Endothelial cell of umbilical vein (primary cell): ENCODE measurements around the gene TM9SF1. TPM values are rescaled to one million over a fixed set of nuclear protein-coding genes. Genes with fewer than 3 reads are reported as not detected.

Source experiments
- BruUV-seq: library from RNA; stranded (reverse); fragments of 400-500 nt; replicated peaks from 2 replicates; lab custom pipeline; 2021; lab: Mats Ljungman, UMichigan
- CTCF ChIA-PET: fragments of 300-600, 350-600 bp; sonication (Branson Sonifier 250); formaldehyde crosslinking; loops from one replicate; lab custom pipeline; 2021; ENCODE audit warnings: antibody characterized with exemption, inconsistent platforms; lab: Charles Lee
- POLR2A ChIA-PET: fragments of 300-600, 350-600 bp; sonication (Branson Sonifier 250); formaldehyde crosslinking; loops from one replicate; lab custom pipeline; 2021; ENCODE audit warnings: antibody characterized with exemption, inconsistent platforms; lab: Charles Lee
- DNase-seq: peaks from one replicate; pipeline ENCODE4 v3.0.0-alpha.2; 2011; ENCODE audit warnings: low read depth, low spot score
- FAIRE-seq: peaks from 2 replicates; lab custom pipeline; 2011; peaks lifted over from hg19 to GRCh38; lab: Jason Lieb, UNC
- H2AFZ ChIP-seq: 2 replicates; pipeline ENCODE4 v1.6.0; 2012; ENCODE audit warnings: low read depth, low read length, control low read depth, inconsistent platforms
- H3K27ac ChIP-seq: 2 replicates; pipeline ENCODE4 v1.5.1; 2011; ENCODE audit warnings: low read depth, mild to moderate bottlenecking, control low read depth, low read length, moderate library complexity; ENCODE audit not compliant: insufficient read depth
- H3K27me3 ChIP-seq, 2 experiments: 2 replicates each; pipeline versions ENCODE4 v1.6.0 to v1.6.1; 2011; ENCODE audit warnings: low read length in 2 of 2, mixed read lengths in 1 of 2; ENCODE audit not compliant: control insufficient read depth in 2 of 2, insufficient read depth in 2 of 2
- H3K36me3 ChIP-seq, 2 experiments: 2 replicates in 1 of 2; 3 replicates in 1 of 2; pipeline ENCODE4 v1.5.1; 2011; ENCODE audit warnings: low read length in 2 of 2, mild to moderate bottlenecking in 1 of 2, moderate library complexity in 1 of 2; ENCODE audit not compliant: control insufficient read depth in 2 of 2, insufficient read depth in 2 of 2; ENCODE audit errors: extremely low read depth in 1 of 2
- H3K4me1 ChIP-seq: 3 replicates; pipeline ENCODE4 v1.5.1; 2011; ENCODE audit warnings: mild to moderate bottlenecking, low read length; ENCODE audit not compliant: control insufficient read depth, insufficient read depth; ENCODE audit errors: extremely low read depth
- H3K4me2 ChIP-seq: 2 replicates; pipeline ENCODE4 v1.6.1; 2011; ENCODE audit warnings: low read length, control low read depth, mixed read lengths; ENCODE audit not compliant: insufficient read depth
- H3K4me3 ChIP-seq, 3 experiments: fragments of 200-600 bp in 1 of 3; sonication (generic), shearing (Covaris generic) in 1 of 3; replicated peaks in 1 of 3; 2 replicates each; pipeline ENCODE4 v1.5.1; 2011 to 2016; ENCODE audit warnings: control low read depth in 3 of 3, low read length in 3 of 3, mild to moderate bottlenecking in 2 of 3, inconsistent platforms in 1 of 3, low read depth in 1 of 3, moderate library complexity in 1 of 3; ENCODE audit not compliant: insufficient read depth in 1 of 3
- H3K79me2 ChIP-seq: 2 replicates; pipeline ENCODE4 v1.6.0; 2012; ENCODE audit warnings: low read length, inconsistent platforms; ENCODE audit not compliant: control insufficient read depth, insufficient read depth
- H3K9ac ChIP-seq: replicated peaks from 2 replicates; pipeline ENCODE3; 2011; ENCODE audit warnings: low read length, control low read depth; ENCODE audit not compliant: insufficient read depth; ENCODE audit errors: extremely low read depth
- H3K9me1 ChIP-seq: replicated peaks from 3 replicates; pipeline ENCODE4 v1.6.0; 2011; ENCODE audit warnings: mild to moderate bottlenecking, low read length; ENCODE audit not compliant: control insufficient read depth, insufficient read depth; ENCODE audit errors: extremely low read depth
- H3K9me3 ChIP-seq: replicated peaks from 2 replicates; pipeline ENCODE4 v1.5.1; 2012; ENCODE audit warnings: low read length, inconsistent platforms; ENCODE audit not compliant: control insufficient read depth, insufficient read depth
- H4K20me1 ChIP-seq: replicated peaks from 2 replicates; pipeline ENCODE3; 2011; ENCODE audit warnings: mild to moderate bottlenecking, low read length; ENCODE audit not compliant: control insufficient read depth, insufficient read depth; ENCODE audit errors: extremely low read depth
- CTCF ChIP-seq, 2 donors: IDR thresholded peaks; 1 replicate in 1 of 2; 2 replicates in 1 of 2; pipeline ENCODE4 v1.5.1; 2011; ENCODE audit warnings: low read length in 2 of 2, mild to moderate bottlenecking in 2 of 2, moderate library complexity in 2 of 2, control low read depth in 1 of 2, inconsistent platforms in 1 of 2, low read depth in 1 of 2; ENCODE audit not compliant: insufficient read depth in 1 of 2; ENCODE audit errors: extremely low read depth in 1 of 2
- EZH2 ChIP-seq: IDR thresholded peaks from 2 replicates; pipeline ENCODE4 v1.6.1; 2012; ENCODE audit warnings: borderline replicate concordance, low read depth, mild to moderate bottlenecking, moderate library complexity, low read length, inconsistent platforms; ENCODE audit not compliant: severe bottlenecking
- FOS ChIP-seq: IDR thresholded peaks from 2 replicates; pipeline ENCODE4 v1.6.1; 2011; ENCODE audit warnings: mild to moderate bottlenecking, low read length, moderate library complexity, borderline replicate concordance; ENCODE audit not compliant: insufficient read depth
- GATA2 ChIP-seq: IDR thresholded peaks from 2 replicates; pipeline ENCODE4 v1.7.0; 2011; ENCODE audit warnings: low read depth, mild to moderate bottlenecking, moderate library complexity, mixed read lengths, low read length; ENCODE audit not compliant: insufficient read length, insufficient read depth
- JUN ChIP-seq: IDR thresholded peaks from 2 replicates; pipeline ENCODE4 v1.6.1; 2011; ENCODE audit warnings: borderline replicate concordance, low read depth; ENCODE audit not compliant: insufficient read length, insufficient read depth
- MYC ChIP-seq: IDR thresholded peaks from one replicate; pipeline ENCODE4 v1.6.1; 2011; ENCODE audit warnings: mild to moderate bottlenecking, low read depth, low read length
- POLR2A ChIP-seq: IDR thresholded peaks from 2 replicates; pipeline ENCODE4 v1.6.1; 2012; ENCODE audit warnings: low read depth, mild to moderate bottlenecking, control low read depth, low read length
- POLR2AphosphoS5 ChIP-seq: IDR thresholded peaks from 2 replicates; pipeline ENCODE4 v1.6.1; 2012; ENCODE audit warnings: low read depth, mild to moderate bottlenecking, control low read depth, low read length, moderate library complexity; ENCODE audit not compliant: insufficient read depth
- dilution Hi-C: fragments of 300-500 bp; cut with MboI; formaldehyde crosslinking; loops from one replicate; pipeline ENCODE4 v1.15.0; 2019; ENCODE audit warnings: low sequenced_read_pairs; ENCODE audit not compliant: extremely low pct_ligation_motif_present
- intact Hi-C: fragments of 100-400 bp; cut with micrococcal nuclease; formaldehyde crosslinking; loops from one replicate; pipeline ENCODE4 v1.10.0; 2022
- polyA plus RNA-seq, 4 experiments: library from polyadenylated mRNA; depleted of rRNA in 3 of 4; stranded (reverse) in 3 of 4; unstranded in 1 of 4; fragments of >200 nt; gene quantifications; 2 replicates each; pipeline versions ENCODE4 v1.2.1 to v1.2.3, GENCODE V29; 2011 to 2012; ENCODE audit warnings: missing spikeins in 1 of 4
- total RNA-seq: library from RNA; stranded (reverse); gene quantifications from 2 replicates; pipeline ENCODE4 v1.2.3, GENCODE V29; 2021
- TF ChIP-seq, protein P1 (sequence below): IDR thresholded peaks from 2 replicates; pipeline ENCODE4 v1.6.1; 2011; ENCODE audit not compliant: insufficient read depth, insufficient read length

TM9SF1 gene
- total and polyA plus RNA-seq, 2 donors (not counting 3 experiments of a cell fraction or from before 2014, with no cell fraction given) = 60.7 to 71.5 TPM

GRCh38 chr14:24155100-24155499 lies 40.1 kb downstream of the TM9SF1 start:
- Histone ChIP-seq H3K79me2 (no peaks in the 10 kb centered on the region), H3K4me1 (no peaks in the 10 kb centered on the region), H2AFZ (no peak overlapping the region), H3K36me3 (peaks cover 20 to 55% of the 10 kb centered on the region in 2 experiments), H3K27me3 (no peaks in the 10 kb centered on the region), H3K9me1 (no peaks in the 10 kb centered on the region), H3K27ac (no peak overlapping the region), H4K20me1 (no peaks in the 10 kb centered on the region), H3K4me2 (no peak overlapping the region), H3K4me3 (no peak overlapping the region), H3K9me3 (no peaks in the 10 kb centered on the region), H3K9ac (no peak overlapping the region)
- ChIA-PET POLR2A (no interaction called here), CTCF (interaction anchor here (0.9 to 1.4 kb wide), 3 partner anchors 14 to 153 kb away, joined by 3 read pairs; partner anchors contain the start of genes CIDEB and EMC9)
- DNase-seq = no peak
- no TSS peak for BruUV-seq
- FAIRE-seq = no peak
- intact Hi-C loops = no loop called here
- no peak for TF ChIP-seq GATA2
- TF ChIP-seq CTCF (IDR thresholded peaks at IDR 0.05; ENCODE audit: extremely low read depth in 1 of 2, insufficient read depth in 1 of 2, low read depth in 1 of 2, low read length in 2 of 2) = no peak
- TF ChIP-seq MYC = no peak
- no peak for TF ChIP-seq JUN
- no peak for TF ChIP-seq POLR2AphosphoS5
- TF ChIP-seq, protein P1, sequence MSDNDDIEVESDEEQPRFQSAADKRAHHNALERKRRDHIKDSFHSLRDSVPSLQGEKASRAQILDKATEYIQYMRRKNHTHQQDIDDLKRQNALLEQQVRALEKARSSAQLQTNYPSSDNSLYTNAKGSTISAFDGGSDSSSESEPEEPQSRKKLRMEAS = no peak
- no peak for TF ChIP-seq EZH2
- TF ChIP-seq FOS = no peak
- no peak for TF ChIP-seq POLR2A
- dilution Hi-C loops = no loop called here
